ENCODE measurements around the gene ZAR1. TPM values are rescaled to one million over a fixed set of nuclear protein-coding genes. Genes with fewer than 3 reads are reported as not detected.

The ZAR1 gene
- total RNA-seq, 1 experiment from 2014 or later: 0.47 TPM

DNA sequence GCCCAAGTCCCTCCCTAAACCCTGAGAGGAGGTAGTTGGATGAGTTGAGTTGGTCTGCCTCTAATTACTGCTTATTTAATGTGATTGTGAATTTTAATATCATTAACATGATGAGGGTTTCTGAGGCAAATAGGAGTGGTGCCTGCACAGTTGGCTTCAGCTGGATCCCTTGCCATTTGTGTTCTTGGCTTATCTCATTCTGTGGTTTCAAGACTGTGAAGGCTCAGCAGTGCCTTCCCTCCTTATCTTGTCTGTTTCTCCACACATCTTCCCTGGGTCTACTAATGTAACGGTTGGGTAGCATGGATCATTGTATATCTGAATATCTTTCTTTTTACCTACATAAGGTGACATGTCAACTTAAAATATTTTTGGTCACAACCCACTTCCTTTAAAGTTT lies 8.5 kb upstream of the ZAR1 start (continued):
- no peak for TF ChIP-seq REST (IDR thresholded peaks at IDR 0.05; ENCODE audit: low read depth)
- TF ChIP-seq POLR2AphosphoS5 (IDR thresholded peaks at IDR 0.05; ENCODE audit: low read depth, low read length): no peak
- TF ChIP-seq YY1 (IDR thresholded peaks at IDR 0.05; ENCODE audit: extremely low read depth, insufficient replicate concordance, low read depth, low read length): no peak
- no peak for TF ChIP-seq FOSL1 (IDR thresholded peaks at IDR 0.05; ENCODE audit: low read depth)
- no peak for TF ChIP-seq CBX3 (IDR thresholded peaks at IDR 0.05; ENCODE audit: low read depth)
- TF ChIP-seq CEBPB (IDR thresholded peaks at IDR 0.05; ENCODE audit: low read depth): no peak
- TF ChIP-seq ZFX (IDR thresholded peaks at IDR 0.05): no peak
- TF ChIP-seq JUND (IDR thresholded peaks at IDR 0.05): no peak
- no peak for TF ChIP-seq ZNF274 (IDR thresholded peaks at IDR 0.05; ENCODE audit: low read depth, low read length)

DNA sequence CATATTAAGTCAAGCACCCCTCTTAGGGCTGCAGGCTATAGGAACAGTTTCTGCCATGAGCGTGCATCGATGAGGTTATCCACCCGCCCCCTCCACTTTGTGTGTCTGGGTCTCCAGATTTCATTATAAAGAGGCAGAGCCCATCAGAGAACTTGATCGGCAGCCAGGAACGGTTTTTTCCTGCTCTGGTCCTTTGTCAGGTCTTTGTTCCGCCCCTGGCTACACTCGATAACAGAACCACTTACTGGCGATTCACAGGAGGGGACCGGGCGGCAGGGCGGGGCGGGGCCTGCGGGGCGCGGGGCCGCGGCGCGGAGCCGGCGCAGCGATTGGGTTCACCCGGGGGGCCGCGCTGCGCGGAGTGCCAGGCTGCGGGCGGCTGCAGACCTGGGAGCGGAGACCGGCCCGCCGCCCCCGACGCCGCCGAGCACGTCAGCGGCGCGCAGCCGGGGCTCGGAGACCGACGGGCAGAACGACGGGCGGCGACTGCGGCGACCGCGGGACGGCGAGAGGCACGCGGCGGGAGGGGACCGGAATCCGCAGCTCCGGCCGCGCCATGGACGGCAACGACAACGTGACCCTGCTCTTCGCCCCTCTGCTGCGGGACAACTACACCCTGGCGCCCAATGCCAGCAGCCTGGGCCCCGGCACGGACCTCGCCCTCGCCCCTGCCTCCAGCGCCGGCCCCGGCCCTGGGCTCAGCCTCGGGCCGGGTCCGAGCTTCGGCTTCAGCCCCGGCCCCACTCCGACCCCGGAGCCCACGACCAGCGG lies 6.9 kb upstream of the ZAR1 start, which contains the start of gene SLC10A4:
SLC10A4 (plus strand) TSS at position 338 of the 771 bp plus-strand sequence; CDS start at position 557, 219 bp downstream.
- H3K9ac ChIP-seq (ENCODE audit: low read length): peak within 1 kb of the TSS; percentile 62
- peak within 1 kb of the TSS; percentile 46 to 61 for H3K4me3 ChIP-seq (replicated peaks in 1 of 2; ENCODE audit: low read depth in 1 of 2, low read length in 2 of 2)
- peak within 1 kb of the TSS; percentile 58 for H2AFZ ChIP-seq (ENCODE audit: low read depth, low read length, poor library complexity, severe bottlenecking)
- intact Hi-C loops (cut with micrococcal nuclease): no loop called here
- peaks cover 2 to 15% of the 10 kb centered on the region in 2 experiments; a peak in 3 of 4 replicates for H3K4me1 ChIP-seq (ENCODE audit: control insufficient read depth in 1 of 2, insufficient read depth in 2 of 2, low read length in 2 of 2)
- H3K36me3 ChIP-seq (ENCODE audit: control insufficient read depth in 1 of 2, insufficient read depth in 2 of 2, low read length in 2 of 2): 0 out of 4 replicates have a peak, but pooled peaks cover 0 to 2% of the 10 kb centered on the region in 2 experiments
- CTCF ChIA-PET: no interaction called here
- H3K27ac ChIP-seq (ENCODE audit: low read depth, low read length): peak within 1 kb of the TSS; percentile 59; the same call in 1 of the 2 replicates
- no peak for DNase-seq (ENCODE audit: low read depth, low spot score)
- POLR2A ChIA-PET: no interaction called here
- RAD21 ChIA-PET (ENCODE audit: low non-redundant PET in 1 of 2, low total read pairs in 2 of 2, uncharacterized antibody in 2 of 2, unreplicated experiment in 2 of 2): no interaction called here
- no peaks in the 10 kb centered on the region for H4K20me1 ChIP-seq (ENCODE audit: insufficient read depth)
- peaks cover 4% of the 10 kb centered on the region; the same call in 1 of the 2 replicates for H3K79me2 ChIP-seq (ENCODE audit: insufficient read depth, low read length)
- TF ChIP-seq ZFX (IDR thresholded peaks at IDR 0.05): peak; percentile 89
- TF ChIP-seq CBX3 (IDR thresholded peaks at IDR 0.05; ENCODE audit: low read depth): no peak
- BruUV-seq (replicated peaks): no TSS peak
- peak; percentile 79 for ATAC-seq
- H3K9me2 ChIP-seq (ENCODE audit: insufficient read depth): no peaks in the 10 kb centered on the region
- peak within 1 kb of the TSS; percentile 74 for H3K4me2 ChIP-seq (ENCODE audit: low read length)
- no peaks in the 10 kb centered on the region for H3K27me3 ChIP-seq (ENCODE audit: insufficient read depth, low read length)
- no peaks in the 10 kb centered on the region for H3K9me3 ChIP-seq (ENCODE audit: control insufficient read depth in 1 of 2, insufficient read depth in 1 of 2, low read depth in 1 of 2, low read length in 2 of 2)

All from HCT116 (cell line).